ENCODE results near the gene ZNF593OS. TPM values are rescaled to one million over a fixed set of nuclear protein-coding genes. Genes with fewer than 3 reads are reported as not detected.

Gene ZNF593OS
- total and polyA plus RNA-seq, 2 donors (not counting 1 experiment from before 2014, with no cell fraction given), result 0.09 TPM; not detected in 1

DNA sequence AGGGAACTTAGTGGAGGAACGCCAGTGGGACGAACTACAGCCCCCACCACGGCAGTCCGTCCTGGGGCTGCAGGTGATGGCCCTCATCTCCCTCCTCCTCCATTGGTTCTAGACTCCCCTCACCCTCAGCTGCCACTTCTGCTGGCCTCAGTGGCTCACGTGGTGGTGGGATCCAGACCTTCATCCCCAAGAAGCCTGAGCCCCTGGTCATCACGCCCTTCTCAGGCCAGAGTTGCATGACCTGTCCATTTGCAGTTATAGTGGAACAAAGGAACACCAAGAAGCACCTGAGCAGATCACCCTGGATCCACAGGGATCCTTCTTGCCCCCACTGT, 25.7 kb downstream of the ZNF593OS start:
- Mint-ChIP-seq H3K27ac (no peak overlapping the region), H3K9me3 (ENCODE audit: insufficient read depth) (no peaks in the 10 kb centered on the region), H3K4me1 (peaks cover 3% of the 10 kb centered on the region), H3K4me3 (no peak overlapping the region), H3K27me3 (peaks cover 14% of the 10 kb centered on the region)
- Histone ChIP-seq H2AFZ (ENCODE audit: insufficient read depth, low read depth, low read length, poor library complexity, severe bottlenecking) (no peak overlapping the region), H4K20me1 (ENCODE audit: control insufficient read depth, insufficient read depth, low read length, poor library complexity, severe bottlenecking) (no peaks in the 10 kb centered on the region), H3K27ac (ENCODE audit: low read length in 2 of 2) (no peak overlapping the region), H3K36me3 (replicated peaks in 1 of 2; ENCODE audit: control extremely low read depth in 1 of 2, control insufficient read depth in 1 of 2, extremely low read depth in 1 of 2, insufficient read depth in 2 of 2, low read length in 1 of 2) (no peaks in the 10 kb centered on the region), H3K79me2 (ENCODE audit: control insufficient read depth, insufficient read depth, low read length) (no peaks in the 10 kb centered on the region), H3K9ac (ENCODE audit: low read length) (no peak overlapping the region), H3K4me1 (ENCODE audit: control insufficient read depth in 2 of 2, insufficient read depth in 2 of 2, low read length in 2 of 2) (peaks cover 4 to 6% of the 10 kb centered on the region in 2 donors), H3K4me2 (replicated peaks; ENCODE audit: low read depth, low read length, poor library complexity, severe bottlenecking) (no peak overlapping the region), H3K27me3 (replicated peaks in 1 of 4; ENCODE audit: control extremely low read depth in 1 of 4, control insufficient read depth in 3 of 4, insufficient read depth in 4 of 4, low read length in 3 of 4) (peaks cover 0 to 6% (median 0%) of the 10 kb centered on the region in 4 experiments), H3K4me3 (ENCODE audit: control extremely low read depth in 1 of 5, extremely low read depth in 1 of 5, insufficient read depth in 1 of 5, low read depth in 2 of 5, low read length in 4 of 5) (no peak overlapping the region), H3K9me3 (ENCODE audit: control extremely low read depth in 1 of 3, control insufficient read depth in 2 of 3, insufficient read depth in 1 of 3, low read length in 2 of 3) (no peaks in the 10 kb centered on the region)
- no peak for DNase-seq
- intact Hi-C loops (cut with micrococcal nuclease), result loop anchor here (1.0 to 10.0 kb wide), 2 partner anchors 111 to 251 kb away; no protein-coding TSS in a partner anchor
- ChIA-PET POLR2A (interaction anchor here (0.6 kb wide), 1 partner anchor 39 kb away, joined by 3 read pairs; no protein-coding TSS in a partner anchor), CTCF (interaction anchor here (0.6 to 13.1 kb wide), 15 partner anchors 9 to 271 kb away, joined by 3 to 336 read pairs (median 8); partner anchors contain the start of genes CEP85 and PDIK1L)
- TF ChIP-seq, protein P1, sequence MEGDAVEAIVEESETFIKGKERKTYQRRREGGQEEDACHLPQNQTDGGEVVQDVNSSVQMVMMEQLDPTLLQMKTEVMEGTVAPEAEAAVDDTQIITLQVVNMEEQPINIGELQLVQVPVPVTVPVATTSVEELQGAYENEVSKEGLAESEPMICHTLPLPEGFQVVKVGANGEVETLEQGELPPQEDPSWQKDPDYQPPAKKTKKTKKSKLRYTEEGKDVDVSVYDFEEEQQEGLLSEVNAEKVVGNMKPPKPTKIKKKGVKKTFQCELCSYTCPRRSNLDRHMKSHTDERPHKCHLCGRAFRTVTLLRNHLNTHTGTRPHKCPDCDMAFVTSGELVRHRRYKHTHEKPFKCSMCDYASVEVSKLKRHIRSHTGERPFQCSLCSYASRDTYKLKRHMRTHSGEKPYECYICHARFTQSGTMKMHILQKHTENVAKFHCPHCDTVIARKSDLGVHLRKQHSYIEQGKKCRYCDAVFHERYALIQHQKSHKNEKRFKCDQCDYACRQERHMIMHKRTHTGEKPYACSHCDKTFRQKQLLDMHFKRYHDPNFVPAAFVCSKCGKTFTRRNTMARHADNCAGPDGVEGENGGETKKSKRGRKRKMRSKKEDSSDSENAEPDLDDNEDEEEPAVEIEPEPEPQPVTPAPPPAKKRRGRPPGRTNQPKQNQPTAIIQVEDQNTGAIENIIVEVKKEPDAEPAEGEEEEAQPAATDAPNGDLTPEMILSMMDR (IDR thresholded peaks at IDR 0.05), result no peak
- TF ChIP-seq EZH2 (IDR thresholded peaks at IDR 0.05; ENCODE audit: borderline replicate concordance, insufficient read depth, low read depth, low read length, poor library complexity, severe bottlenecking), result no peak
- WGBS (ENCODE audit: insufficient coverage), result 73% methylated on average over 6 of the region's 6 CpGs
- no peak for ATAC-seq (ENCODE audit: low read depth)
